Measurements from ENCODE around the gene CTAGE9. TPM values are rescaled to one million over a fixed set of nuclear protein-coding genes. Genes with fewer than 3 reads are reported as not detected.

Gene CTAGE9
- total and polyA plus RNA-seq, 2 donors (not counting 1 experiment from before 2014, with no cell fraction given) = not detected

DNA sequence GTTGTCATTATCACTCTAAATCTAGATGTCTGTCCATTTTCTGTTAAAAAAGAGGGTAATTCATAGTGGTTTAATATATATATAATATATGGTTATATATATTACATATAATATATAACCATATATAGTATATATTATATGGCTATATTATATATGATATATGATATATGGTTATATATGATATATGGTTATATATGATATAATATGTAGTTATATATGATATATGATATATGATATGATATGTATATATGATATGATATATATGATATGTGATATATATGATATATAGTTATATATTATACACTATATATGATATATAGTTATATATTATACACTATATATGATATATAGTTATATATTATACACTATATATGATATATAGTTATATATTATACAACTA is 18.2 kb downstream of the CTAGE9 start:
- Histone ChIP-seq H3K4me1 (ENCODE audit: control insufficient read depth, extremely low read depth, insufficient read depth, low read length) (no peaks in the 10 kb centered on the region), H3K27me3 (ENCODE audit: control insufficient read depth, insufficient read depth, low read length) (no peaks in the 10 kb centered on the region), H2AFZ (ENCODE audit: low read length) (no peak overlapping the region), H3K9me3 (ENCODE audit: control insufficient read depth, insufficient read depth, low read depth, low read length) (no peaks in the 10 kb centered on the region), H3K79me2 (ENCODE audit: control insufficient read depth, insufficient read depth, low read length) (no peaks in the 10 kb centered on the region), H4K20me1 (ENCODE audit: control insufficient read depth, extremely low read depth, insufficient read depth, low read length) (no peaks in the 10 kb centered on the region), H3K4me3 (replicated peaks in 1 of 4; ENCODE audit: control extremely low read depth in 1 of 4, insufficient read depth in 1 of 4, low read depth in 3 of 4, low read length in 4 of 4) (no peak overlapping the region), H3K9ac (ENCODE audit: insufficient read depth, low read length) (no peak overlapping the region), H3K27ac (ENCODE audit: insufficient read depth, low read length) (no peak overlapping the region), H3K36me3 (ENCODE audit: control insufficient read depth, insufficient read depth, low read length) (no peaks in the 10 kb centered on the region), H3K4me2 (ENCODE audit: extremely low read depth, insufficient read depth, low read length) (no peak overlapping the region)
- TF ChIP-seq EZH2 (IDR thresholded peaks at IDR 0.05; ENCODE audit: low read length, missing control alignments) = no peak
- no peak for TF ChIP-seq CTCF (conservative IDR thresholded peaks at IDR 0.05 in 1 of 2, IDR thresholded peaks at IDR 0.05 in 1 of 2; ENCODE audit: low read depth in 1 of 2, low read length in 2 of 2)
- DNase-seq (ENCODE audit: low read depth in 2 of 2) = no peak

DNA sequence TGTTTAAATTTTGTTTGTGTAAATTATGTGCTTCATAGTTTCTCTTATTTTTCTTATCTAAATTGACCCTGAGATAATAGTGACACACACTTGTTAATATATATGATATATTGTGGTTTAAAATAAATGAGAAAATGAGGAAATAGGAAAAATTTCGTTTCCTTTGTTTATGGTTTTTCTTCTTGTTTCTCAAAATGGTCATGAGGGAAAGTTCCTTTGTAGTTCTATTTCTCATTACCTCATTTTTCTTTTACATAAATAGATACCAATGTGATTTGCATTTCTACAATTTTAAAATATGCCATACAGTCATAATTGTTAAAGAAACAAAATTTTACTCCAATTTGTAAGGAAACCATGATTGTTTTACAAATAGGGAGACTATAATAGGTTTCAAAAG is 18.8 kb downstream of the CTAGE9 start:
- TF ChIP-seq CTCF (conservative IDR thresholded peaks at IDR 0.05 in 1 of 2, IDR thresholded peaks at IDR 0.05 in 1 of 2; ENCODE audit: low read depth in 1 of 2, low read length in 2 of 2) = no peak
- TF ChIP-seq EZH2 (IDR thresholded peaks at IDR 0.05; ENCODE audit: low read length, missing control alignments) = no peak
- no peaks in the 10 kb centered on the region for H3K4me1 ChIP-seq (ENCODE audit: control insufficient read depth, extremely low read depth, insufficient read depth, low read length)
- no peaks in the 10 kb centered on the region for H3K9me3 ChIP-seq (ENCODE audit: control insufficient read depth, insufficient read depth, low read depth, low read length)
- no peaks in the 10 kb centered on the region for H3K27me3 ChIP-seq (ENCODE audit: control insufficient read depth, insufficient read depth, low read length)
- no peaks in the 10 kb centered on the region for H3K79me2 ChIP-seq (ENCODE audit: control insufficient read depth, insufficient read depth, low read length)
- H4K20me1 ChIP-seq (ENCODE audit: control insufficient read depth, extremely low read depth, insufficient read depth, low read length) = no peaks in the 10 kb centered on the region
- no peak overlapping the region for H2AFZ ChIP-seq (ENCODE audit: low read length)
- no peak overlapping the region for H3K27ac ChIP-seq (ENCODE audit: insufficient read depth, low read length)
- no peak for DNase-seq (ENCODE audit: low read depth in 2 of 2)
- no peak overlapping the region for H3K4me3 ChIP-seq (replicated peaks in 1 of 4; ENCODE audit: control extremely low read depth in 1 of 4, insufficient read depth in 1 of 4, low read depth in 3 of 4, low read length in 4 of 4)
- H3K4me2 ChIP-seq (ENCODE audit: extremely low read depth, insufficient read depth, low read length) = no peak overlapping the region
- H3K9ac ChIP-seq (ENCODE audit: insufficient read depth, low read length) = no peak overlapping the region
- no peaks in the 10 kb centered on the region for H3K36me3 ChIP-seq (ENCODE audit: control insufficient read depth, insufficient read depth, low read length)

- H3K4me3 ChIP-seq (replicated peaks in 1 of 4; ENCODE audit: control extremely low read depth in 1 of 4, insufficient read depth in 1 of 4, low read depth in 3 of 4, low read length in 4 of 4) = no peak overlapping the region
- no peaks in the 10 kb centered on the region for H3K9me3 ChIP-seq (ENCODE audit: control insufficient read depth, insufficient read depth, low read depth, low read length)
- H3K4me1 ChIP-seq (ENCODE audit: control insufficient read depth, extremely low read depth, insufficient read depth, low read length) = no peaks in the 10 kb centered on the region
- H2AFZ ChIP-seq (ENCODE audit: low read length) = no peak overlapping the region
- DNase-seq (ENCODE audit: low read depth in 2 of 2) = no peak
- H4K20me1 ChIP-seq (ENCODE audit: control insufficient read depth, extremely low read depth, insufficient read depth, low read length) = no peaks in the 10 kb centered on the region
- TF ChIP-seq CTCF (conservative IDR thresholded peaks at IDR 0.05 in 1 of 2, IDR thresholded peaks at IDR 0.05 in 1 of 2; ENCODE audit: low read depth in 1 of 2, low read length in 2 of 2) = no peak
- TF ChIP-seq EZH2 (IDR thresholded peaks at IDR 0.05; ENCODE audit: low read length, missing control alignments) = no peak
- no peak overlapping the region for H3K9ac ChIP-seq (ENCODE audit: insufficient read depth, low read length)
- no peaks in the 10 kb centered on the region for H3K27me3 ChIP-seq (ENCODE audit: control insufficient read depth, insufficient read depth, low read length)
- no peaks in the 10 kb centered on the region for H3K36me3 ChIP-seq (ENCODE audit: control insufficient read depth, insufficient read depth, low read length)
- H3K27ac ChIP-seq (ENCODE audit: insufficient read depth, low read length) = no peak overlapping the region
- H3K4me2 ChIP-seq (ENCODE audit: extremely low read depth, insufficient read depth, low read length) = no peak overlapping the region
- no peaks in the 10 kb centered on the region for H3K79me2 ChIP-seq (ENCODE audit: control insufficient read depth, insufficient read depth, low read length)
Observed at GRCh38 chr6:131688286-131688685, 22.5 kb downstream of the CTAGE9 start.

All from fibroblast of lung (primary cell).